SK-N-MC (cell line): Measurements from ENCODE around the gene ANKS6.

Experiments used
- EZH2 ChIP-seq: fragments of 200-600 bp; sonication (generic); IDR thresholded peaks from one replicate; pipeline ENCODE4 v1.6.1; 2017; ENCODE audit warnings: antibody characterized with exemption
- FOXP2 ChIP-seq: optimal IDR thresholded peaks from 2 replicates; pipeline ENCODE3; 2011; ENCODE audit warnings: mild to moderate bottlenecking, moderate library complexity; ENCODE audit not compliant: insufficient read depth; ENCODE audit errors: extremely low read length, control extremely low read depth
- POLR2AphosphoS5 ChIP-seq: IDR thresholded peaks from 2 replicates; pipeline ENCODE4 v1.6.1; 2012; ENCODE audit warnings: mild to moderate bottlenecking, low read depth, low read length, borderline replicate concordance

GRCh38 chr9:98698856-98699255, 97.5 kb downstream of the ANKS6 start:
- TF ChIP-seq POLR2AphosphoS5: no peak
- TF ChIP-seq EZH2: no peak
- no peak for TF ChIP-seq FOXP2
